Measurements from ENCODE around the gene EPN2. TPM values are rescaled to one million over a fixed set of nuclear protein-coding genes. Genes with fewer than 3 reads are reported as not detected.

The EPN2 gene
- total RNA-seq, 1 experiment from 2014 or later = 113 TPM

DNA sequence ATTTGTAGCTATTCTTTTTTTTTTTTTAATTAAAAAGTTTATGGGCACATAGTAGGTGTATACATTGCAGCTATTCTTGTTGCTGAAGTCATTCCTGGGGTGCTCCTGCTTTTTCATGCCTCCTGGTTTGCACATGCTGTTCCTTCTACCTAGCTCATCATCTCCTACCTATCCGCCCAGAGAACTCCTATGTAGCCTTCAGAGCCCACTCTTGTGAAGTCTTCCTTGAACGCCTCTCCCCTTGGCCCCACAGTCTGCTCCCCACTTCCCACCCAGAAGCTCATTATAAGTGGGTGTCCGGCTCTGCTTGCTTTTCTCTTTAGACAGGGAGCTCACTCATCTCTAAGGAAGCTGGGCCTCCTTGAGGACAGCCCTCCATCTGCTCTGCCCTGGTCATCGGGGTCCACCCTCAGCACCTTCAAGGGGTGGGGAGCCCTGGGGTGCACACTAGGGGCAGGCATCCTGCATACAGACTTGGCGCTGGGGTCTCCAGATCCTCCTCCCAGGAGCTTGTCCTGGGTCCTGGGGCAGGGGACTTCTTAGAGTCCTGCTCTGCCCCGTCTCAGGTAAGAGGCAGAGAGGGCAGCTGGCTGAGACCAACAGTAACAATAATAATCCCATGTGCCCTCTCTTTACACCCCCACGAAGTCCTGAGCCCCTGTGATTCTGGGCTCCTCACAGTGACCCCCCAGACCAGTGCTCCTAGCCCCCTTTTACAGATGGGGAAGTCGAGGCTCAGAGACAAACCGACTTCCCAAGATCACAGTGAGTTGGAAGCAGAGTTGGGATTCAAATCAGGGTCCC lies 128.9 kb downstream of the EPN2 start:
- Histone ChIP-seq H3F3A (ENCODE audit: insufficient read depth, low read depth) (peaks cover 6% of the 10 kb centered on the region), H3K9me3 (ENCODE audit: insufficient read depth, low read depth) (no peaks in the 10 kb centered on the region), H2AFZ (no peak overlapping the region), H3K4me3 (no peak overlapping the region), H4K20me1 (ENCODE audit: insufficient read depth) (no peaks in the 10 kb centered on the region), H3K4me1 (replicated peaks; ENCODE audit: insufficient read depth) (peaks cover 13% of the 10 kb centered on the region), H3K36me3 (ENCODE audit: low read depth) (no peaks in the 10 kb centered on the region), H3K27ac (no peak overlapping the region), H3K9me2 (ENCODE audit: insufficient read depth) (no peaks in the 10 kb centered on the region), H3K27me3 (ENCODE audit: insufficient read depth, low read depth) (no peaks in the 10 kb centered on the region), H3K79me2 (ENCODE audit: low read depth) (peaks cover 11% of the 10 kb centered on the region), H3K4me2 (no peak overlapping the region)
- POLR2A ChIA-PET (ENCODE audit: unreplicated experiment) = no interaction called here
- BruUV-seq (replicated peaks) = no TSS peak
- intact Hi-C loops (cut with micrococcal nuclease; ENCODE audit: unreplicated experiment) = no loop called here
- TF ChIP-seq EZH2 (IDR thresholded peaks at IDR 0.05; ENCODE audit: low read depth) (no peak), CTCF (conservative IDR thresholded peaks at IDR 0.05) (no peak)
- no peak for DNase-seq
- CTCF ChIA-PET = no interaction called here

GRCh38 chr17:19366637-19366972 lies 129.4 kb downstream of the EPN2 start:
- Histone ChIP-seq H3K9me3 (ENCODE audit: insufficient read depth, low read depth) (no peaks in the 10 kb centered on the region), H3F3A (ENCODE audit: insufficient read depth, low read depth) (peaks cover 6% of the 10 kb centered on the region), H3K79me2 (ENCODE audit: low read depth) (peaks cover 6% of the 10 kb centered on the region), H3K36me3 (ENCODE audit: low read depth) (no peaks in the 10 kb centered on the region), H3K4me1 (replicated peaks; ENCODE audit: insufficient read depth) (peaks cover 7% of the 10 kb centered on the region), H3K27me3 (ENCODE audit: insufficient read depth, low read depth) (no peaks in the 10 kb centered on the region), H3K4me3 (no peak overlapping the region), H3K9me2 (ENCODE audit: insufficient read depth) (no peaks in the 10 kb centered on the region), H3K27ac (no peak overlapping the region), H2AFZ (no peak overlapping the region), H3K4me2 (no peak overlapping the region), H4K20me1 (ENCODE audit: insufficient read depth) (no peaks in the 10 kb centered on the region)
- ChIA-PET CTCF (no interaction called here), POLR2A (ENCODE audit: unreplicated experiment) (no interaction called here)
- no TSS peak for BruUV-seq (replicated peaks)
- no peak for TF ChIP-seq CTCF (conservative IDR thresholded peaks at IDR 0.05)
- no peak for TF ChIP-seq EZH2 (IDR thresholded peaks at IDR 0.05; ENCODE audit: low read depth)
- intact Hi-C loops (cut with micrococcal nuclease; ENCODE audit: unreplicated experiment) = no loop called here
- DNase-seq = no peak

GRCh38 chr17:19368229-19368628 lies 131.1 kb downstream of the EPN2 start:
- no peak overlapping the region for H2AFZ ChIP-seq
- H3K9me2 ChIP-seq (ENCODE audit: insufficient read depth) = no peaks in the 10 kb centered on the region
- H3K4me2 ChIP-seq = no peak overlapping the region
- POLR2A ChIA-PET (ENCODE audit: unreplicated experiment) = no interaction called here
- peaks cover under 1% of the 10 kb centered on the region for H3F3A ChIP-seq (ENCODE audit: insufficient read depth, low read depth)
- H3K27me3 ChIP-seq (ENCODE audit: insufficient read depth, low read depth) = no peaks in the 10 kb centered on the region
- H4K20me1 ChIP-seq (ENCODE audit: insufficient read depth) = no peaks in the 10 kb centered on the region
- BruUV-seq (replicated peaks) = no TSS peak
- CTCF ChIA-PET = no interaction called here
- DNase-seq = no peak
- H3K4me3 ChIP-seq = no peak overlapping the region
- intact Hi-C loops (cut with micrococcal nuclease; ENCODE audit: unreplicated experiment) = no loop called here
- H3K79me2 ChIP-seq (ENCODE audit: low read depth) = no peaks in the 10 kb centered on the region
- TF ChIP-seq EZH2 (IDR thresholded peaks at IDR 0.05; ENCODE audit: low read depth) (no peak), CTCF (conservative IDR thresholded peaks at IDR 0.05) (no peak)
- no peaks in the 10 kb centered on the region for H3K9me3 ChIP-seq (ENCODE audit: insufficient read depth, low read depth)
- peaks cover 3% of the 10 kb centered on the region for H3K4me1 ChIP-seq (replicated peaks; ENCODE audit: insufficient read depth)
- no peaks in the 10 kb centered on the region for H3K36me3 ChIP-seq (ENCODE audit: low read depth)
- no peak overlapping the region for H3K27ac ChIP-seq

Measured in PC-9 (cell line).